GM23338 (cell line): ENCODE data around the gene ASRGL1. TPM values are rescaled to one million over a fixed set of nuclear protein-coding genes. Genes with fewer than 3 reads are reported as not detected.

Source experiments
- ATAC-seq: fragments of 200-7000 bp; cut with Tn5 transposase; 3 replicates; pipeline ENCODE4 v1.9.1; 2020
- DNase-seq: peaks from one replicate; pipeline ENCODE4 v3.0.0-alpha.2; 2015; ENCODE audit warnings: low spot score
- H2AFZ ChIP-seq: fragments of 200-600 bp; sonication (generic); 2 replicates; pipeline ENCODE4 v1.8.0; 2016; ENCODE audit warnings: antibody characterized with exemption, mild to moderate bottlenecking, moderate library complexity
- H3F3A ChIP-seq: fragments of 200-600 bp; sonication (generic); replicated peaks from 2 replicates; pipeline ENCODE4 v1.8.0; 2017; ENCODE audit warnings: antibody characterized with exemption, mixed run types, low read depth
- H3K27ac ChIP-seq: fragments of 200-600 bp; sonication (generic); 2 replicates; pipeline ENCODE4 v1.6.1; 2016; ENCODE audit warnings: low read depth
- H3K27me3 ChIP-seq: fragments of 200-600 bp; sonication (generic); 2 replicates; pipeline ENCODE4 v1.8.0; 2016; ENCODE audit warnings: mild to moderate bottlenecking, mixed run types, moderate library complexity; ENCODE audit not compliant: insufficient read depth
- H3K36me3 ChIP-seq: fragments of 200-600 bp; sonication (generic); 2 replicates; pipeline ENCODE4 v1.8.0; 2016; ENCODE audit warnings: mild to moderate bottlenecking; ENCODE audit not compliant: insufficient read depth
- H3K4me1 ChIP-seq: fragments of 200-600 bp; sonication (generic); 2 replicates; pipeline ENCODE4 v1.8.0; 2016; ENCODE audit warnings: mild to moderate bottlenecking, moderate library complexity; ENCODE audit not compliant: insufficient read depth
- H3K4me2 ChIP-seq: fragments of 200-600 bp; sonication (generic); 2 replicates; pipeline ENCODE4 v1.7.1; 2017; ENCODE audit warnings: mixed run types
- H3K4me3 ChIP-seq: fragments of 200-600 bp; sonication (generic); 2 replicates; pipeline ENCODE4 v1.6.1; 2016; ENCODE audit warnings: mixed run types
- H3K79me2 ChIP-seq: fragments of 200-600 bp; sonication (generic); replicated peaks from 2 replicates; pipeline ENCODE4 v1.8.0; 2017; ENCODE audit warnings: mild to moderate bottlenecking; ENCODE audit not compliant: insufficient read depth
- H3K9me2 ChIP-seq: fragments of 200-600 bp; sonication (generic); 2 replicates; pipeline ENCODE4 v1.8.0; 2017; ENCODE audit not compliant: insufficient read depth
- H4K20me1 ChIP-seq: fragments of 200-600 bp; sonication (generic); replicated peaks from 2 replicates; pipeline ENCODE4 v1.8.0; 2017; ENCODE audit warnings: mild to moderate bottlenecking; ENCODE audit not compliant: insufficient read depth
- H3K27ac Mint-ChIP-seq: 2 replicates; pipeline ENCODE4 v1.8.0; 2020; ENCODE audit warnings: inconsistent platforms, mild to moderate bottlenecking, moderate library complexity, mixed read lengths
- H3K27me3 Mint-ChIP-seq: 3 replicates; pipeline ENCODE4 v1.8.0; 2022; ENCODE audit warnings: low read depth, mild to moderate bottlenecking, moderate library complexity, mixed read lengths, inconsistent platforms; ENCODE audit not compliant: insufficient read depth, poor library complexity
- H3K36me3 Mint-ChIP-seq: 3 replicates; pipeline ENCODE4 v1.8.0; 2021; ENCODE audit warnings: low read depth, mild to moderate bottlenecking, inconsistent platforms, moderate library complexity, mixed read lengths
- H3K4me1 Mint-ChIP-seq: 3 replicates; pipeline ENCODE4 v1.8.0; 2020; ENCODE audit warnings: mild to moderate bottlenecking, inconsistent platforms, mixed read lengths
- H3K4me3 Mint-ChIP-seq: 3 replicates; pipeline ENCODE4 v1.8.0; 2021; ENCODE audit warnings: moderate library complexity, mild to moderate bottlenecking, inconsistent platforms, mixed read lengths
- H3K9me3 Mint-ChIP-seq: 3 replicates; pipeline ENCODE4 v1.8.0; 2020; ENCODE audit warnings: moderate library complexity, mild to moderate bottlenecking, inconsistent platforms, mixed read lengths
- CREB1 ChIP-seq: fragments of 250-450 bp; sonication (Bioruptor Pico); IDR thresholded peaks from 2 replicates; pipeline ENCODE4 v1.5.0; 2020; ENCODE audit warnings: low read depth, mild to moderate bottlenecking, moderate library complexity
- EZH2 ChIP-seq: fragments of 200-600 bp; sonication (generic); IDR thresholded peaks from one replicate; pipeline ENCODE4 v1.8.0; 2017; ENCODE audit warnings: antibody characterized with exemption, mild to moderate bottlenecking, low read depth; ENCODE audit not compliant: unreplicated experiment
- EZH2phosphoT487 ChIP-seq: fragments of 200-600 bp; sonication (generic); IDR thresholded peaks from one replicate; pipeline ENCODE4 v1.8.1; 2018; ENCODE audit warnings: antibody characterized with exemption; ENCODE audit not compliant: unreplicated experiment
- JUNB ChIP-seq: IDR thresholded peaks from one replicate; pipeline ENCODE4 v1.6.1; 2016; ENCODE audit warnings: antibody characterized with exemption; ENCODE audit not compliant: unreplicated experiment
- NANOG ChIP-seq: IDR thresholded peaks from 2 replicates; pipeline ENCODE4 v1.6.1; 2016; ENCODE audit warnings: antibody characterized with exemption, borderline replicate concordance
- POLR2AphosphoS5 ChIP-seq: IDR thresholded peaks from 2 replicates; pipeline ENCODE4 v1.6.1; 2016; ENCODE audit warnings: antibody characterized with exemption, low read depth
- STAT1 ChIP-seq: IDR thresholded peaks from one replicate; pipeline ENCODE4 v1.6.1; 2016; ENCODE audit warnings: antibody characterized with exemption; ENCODE audit not compliant: unreplicated experiment
- ZNF114 ChIP-seq: fragments of 250-450 bp; sonication (Bioruptor Pico); IDR thresholded peaks from 2 replicates; pipeline ENCODE4 v1.5.0; 2020; ENCODE audit warnings: mild to moderate bottlenecking, moderate library complexity
- ZNF331 ChIP-seq: fragments of 250-450 bp; sonication (Bioruptor Pico); IDR thresholded peaks from 2 replicates; pipeline ENCODE4 v1.5.0; 2020; ENCODE audit warnings: low read depth, mild to moderate bottlenecking, moderate library complexity
- polyA plus RNA-seq: library from polyadenylated mRNA; unstranded; fragments of >200 nt; fragmentation: Nextera tagmentation; extraction: Ambion mirVana; gene quantifications from 2 replicates; pipeline ENCODE4 v1.2.1, GENCODE V29; 2016
- total RNA-seq: library from RNA; depleted of rRNA; stranded (reverse); fragments of >200 nt; shearing (Covaris generic); gene quantifications from 2 replicates; pipeline ENCODE4 v1.2.3, GENCODE V29; 2014
- TF ChIP-seq, protein P1 (sequence below), 2 experiments: fragments of 200-600 bp in 1 of 2; sonication (generic) in 1 of 2; conservative IDR thresholded peaks; 2 replicates each; pipeline versions ENCODE4 v1.5.1 to v1.6.1; 2016 to 2017; ENCODE audit warnings: antibody characterized with exemption in 2 of 2, low read depth in 2 of 2, mild to moderate bottlenecking in 2 of 2, moderate library complexity in 1 of 2
- TF ChIP-seq, protein P2 (sequence below): IDR thresholded peaks from one replicate; pipeline ENCODE4 v1.6.1; 2018; ENCODE audit warnings: antibody characterized with exemption; ENCODE audit not compliant: unreplicated experiment
- TF ChIP-seq, protein P3 (sequence below): IDR thresholded peaks from 2 replicates; pipeline ENCODE4 v1.6.1; 2016; ENCODE audit warnings: antibody characterized with exemption
- TF ChIP-seq, protein P4 (sequence below): fragments of 250-450 bp; sonication (Bioruptor Pico); IDR thresholded peaks from 2 replicates; pipeline ENCODE4 v1.5.0; 2020; ENCODE audit warnings: mild to moderate bottlenecking, moderate library complexity

The ASRGL1 gene
- total and polyA plus RNA-seq, 2 experiments from 2014 or later: 32.9 to 50.3 TPM

DNA sequence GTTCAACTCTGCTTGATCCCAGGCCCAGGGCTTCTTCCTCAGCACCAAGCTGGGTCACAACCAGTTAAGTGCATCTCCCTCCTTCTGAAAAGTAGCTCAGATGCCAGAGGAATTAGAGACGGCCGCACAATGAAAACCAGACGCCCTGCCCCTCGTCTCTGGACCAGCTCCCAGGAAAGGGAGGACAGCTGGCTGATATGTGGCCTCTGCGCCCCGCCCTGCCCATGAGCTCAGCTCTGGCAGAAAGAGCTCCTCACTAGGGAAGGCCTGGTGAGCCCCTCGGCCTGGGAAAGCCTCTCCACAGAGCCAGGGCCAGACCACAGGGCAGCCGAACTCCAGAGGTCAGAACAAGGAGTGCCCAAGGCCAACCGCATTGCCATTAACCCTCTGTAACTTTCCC, 63.5 kb downstream of the ASRGL1 start:
- no peaks in the 10 kb centered on the region for H4K20me1 ChIP-seq
- H3K4me1 ChIP-seq: peaks cover 4% of the 10 kb centered on the region; the same call in 1 of the 2 replicates
- TF ChIP-seq, protein P1, sequence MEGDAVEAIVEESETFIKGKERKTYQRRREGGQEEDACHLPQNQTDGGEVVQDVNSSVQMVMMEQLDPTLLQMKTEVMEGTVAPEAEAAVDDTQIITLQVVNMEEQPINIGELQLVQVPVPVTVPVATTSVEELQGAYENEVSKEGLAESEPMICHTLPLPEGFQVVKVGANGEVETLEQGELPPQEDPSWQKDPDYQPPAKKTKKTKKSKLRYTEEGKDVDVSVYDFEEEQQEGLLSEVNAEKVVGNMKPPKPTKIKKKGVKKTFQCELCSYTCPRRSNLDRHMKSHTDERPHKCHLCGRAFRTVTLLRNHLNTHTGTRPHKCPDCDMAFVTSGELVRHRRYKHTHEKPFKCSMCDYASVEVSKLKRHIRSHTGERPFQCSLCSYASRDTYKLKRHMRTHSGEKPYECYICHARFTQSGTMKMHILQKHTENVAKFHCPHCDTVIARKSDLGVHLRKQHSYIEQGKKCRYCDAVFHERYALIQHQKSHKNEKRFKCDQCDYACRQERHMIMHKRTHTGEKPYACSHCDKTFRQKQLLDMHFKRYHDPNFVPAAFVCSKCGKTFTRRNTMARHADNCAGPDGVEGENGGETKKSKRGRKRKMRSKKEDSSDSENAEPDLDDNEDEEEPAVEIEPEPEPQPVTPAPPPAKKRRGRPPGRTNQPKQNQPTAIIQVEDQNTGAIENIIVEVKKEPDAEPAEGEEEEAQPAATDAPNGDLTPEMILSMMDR (conservative IDR thresholded peaks at IDR 0.05; ENCODE audit: low read depth in 2 of 2): no peak
- TF ChIP-seq, protein P2, sequence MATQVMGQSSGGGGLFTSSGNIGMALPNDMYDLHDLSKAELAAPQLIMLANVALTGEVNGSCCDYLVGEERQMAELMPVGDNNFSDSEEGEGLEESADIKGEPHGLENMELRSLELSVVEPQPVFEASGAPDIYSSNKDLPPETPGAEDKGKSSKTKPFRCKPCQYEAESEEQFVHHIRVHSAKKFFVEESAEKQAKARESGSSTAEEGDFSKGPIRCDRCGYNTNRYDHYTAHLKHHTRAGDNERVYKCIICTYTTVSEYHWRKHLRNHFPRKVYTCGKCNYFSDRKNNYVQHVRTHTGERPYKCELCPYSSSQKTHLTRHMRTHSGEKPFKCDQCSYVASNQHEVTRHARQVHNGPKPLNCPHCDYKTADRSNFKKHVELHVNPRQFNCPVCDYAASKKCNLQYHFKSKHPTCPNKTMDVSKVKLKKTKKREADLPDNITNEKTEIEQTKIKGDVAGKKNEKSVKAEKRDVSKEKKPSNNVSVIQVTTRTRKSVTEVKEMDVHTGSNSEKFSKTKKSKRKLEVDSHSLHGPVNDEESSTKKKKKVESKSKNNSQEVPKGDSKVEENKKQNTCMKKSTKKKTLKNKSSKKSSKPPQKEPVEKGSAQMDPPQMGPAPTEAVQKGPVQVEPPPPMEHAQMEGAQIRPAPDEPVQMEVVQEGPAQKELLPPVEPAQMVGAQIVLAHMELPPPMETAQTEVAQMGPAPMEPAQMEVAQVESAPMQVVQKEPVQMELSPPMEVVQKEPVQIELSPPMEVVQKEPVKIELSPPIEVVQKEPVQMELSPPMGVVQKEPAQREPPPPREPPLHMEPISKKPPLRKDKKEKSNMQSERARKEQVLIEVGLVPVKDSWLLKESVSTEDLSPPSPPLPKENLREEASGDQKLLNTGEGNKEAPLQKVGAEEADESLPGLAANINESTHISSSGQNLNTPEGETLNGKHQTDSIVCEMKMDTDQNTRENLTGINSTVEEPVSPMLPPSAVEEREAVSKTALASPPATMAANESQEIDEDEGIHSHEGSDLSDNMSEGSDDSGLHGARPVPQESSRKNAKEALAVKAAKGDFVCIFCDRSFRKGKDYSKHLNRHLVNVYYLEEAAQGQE: no peak
- TF ChIP-seq, protein P3, sequence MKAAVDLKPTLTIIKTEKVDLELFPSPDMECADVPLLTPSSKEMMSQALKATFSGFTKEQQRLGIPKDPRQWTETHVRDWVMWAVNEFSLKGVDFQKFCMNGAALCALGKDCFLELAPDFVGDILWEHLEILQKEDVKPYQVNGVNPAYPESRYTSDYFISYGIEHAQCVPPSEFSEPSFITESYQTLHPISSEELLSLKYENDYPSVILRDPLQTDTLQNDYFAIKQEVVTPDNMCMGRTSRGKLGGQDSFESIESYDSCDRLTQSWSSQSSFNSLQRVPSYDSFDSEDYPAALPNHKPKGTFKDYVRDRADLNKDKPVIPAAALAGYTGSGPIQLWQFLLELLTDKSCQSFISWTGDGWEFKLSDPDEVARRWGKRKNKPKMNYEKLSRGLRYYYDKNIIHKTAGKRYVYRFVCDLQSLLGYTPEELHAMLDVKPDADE: no peak
- TF ChIP-seq ZNF331 (CRISPR knock-in tag): no peak
- no peak for TF ChIP-seq POLR2AphosphoS5
- TF ChIP-seq ZNF114: no peak
- TF ChIP-seq EZH2: no peak
- no peak for TF ChIP-seq CREB1
- TF ChIP-seq, protein P4, sequence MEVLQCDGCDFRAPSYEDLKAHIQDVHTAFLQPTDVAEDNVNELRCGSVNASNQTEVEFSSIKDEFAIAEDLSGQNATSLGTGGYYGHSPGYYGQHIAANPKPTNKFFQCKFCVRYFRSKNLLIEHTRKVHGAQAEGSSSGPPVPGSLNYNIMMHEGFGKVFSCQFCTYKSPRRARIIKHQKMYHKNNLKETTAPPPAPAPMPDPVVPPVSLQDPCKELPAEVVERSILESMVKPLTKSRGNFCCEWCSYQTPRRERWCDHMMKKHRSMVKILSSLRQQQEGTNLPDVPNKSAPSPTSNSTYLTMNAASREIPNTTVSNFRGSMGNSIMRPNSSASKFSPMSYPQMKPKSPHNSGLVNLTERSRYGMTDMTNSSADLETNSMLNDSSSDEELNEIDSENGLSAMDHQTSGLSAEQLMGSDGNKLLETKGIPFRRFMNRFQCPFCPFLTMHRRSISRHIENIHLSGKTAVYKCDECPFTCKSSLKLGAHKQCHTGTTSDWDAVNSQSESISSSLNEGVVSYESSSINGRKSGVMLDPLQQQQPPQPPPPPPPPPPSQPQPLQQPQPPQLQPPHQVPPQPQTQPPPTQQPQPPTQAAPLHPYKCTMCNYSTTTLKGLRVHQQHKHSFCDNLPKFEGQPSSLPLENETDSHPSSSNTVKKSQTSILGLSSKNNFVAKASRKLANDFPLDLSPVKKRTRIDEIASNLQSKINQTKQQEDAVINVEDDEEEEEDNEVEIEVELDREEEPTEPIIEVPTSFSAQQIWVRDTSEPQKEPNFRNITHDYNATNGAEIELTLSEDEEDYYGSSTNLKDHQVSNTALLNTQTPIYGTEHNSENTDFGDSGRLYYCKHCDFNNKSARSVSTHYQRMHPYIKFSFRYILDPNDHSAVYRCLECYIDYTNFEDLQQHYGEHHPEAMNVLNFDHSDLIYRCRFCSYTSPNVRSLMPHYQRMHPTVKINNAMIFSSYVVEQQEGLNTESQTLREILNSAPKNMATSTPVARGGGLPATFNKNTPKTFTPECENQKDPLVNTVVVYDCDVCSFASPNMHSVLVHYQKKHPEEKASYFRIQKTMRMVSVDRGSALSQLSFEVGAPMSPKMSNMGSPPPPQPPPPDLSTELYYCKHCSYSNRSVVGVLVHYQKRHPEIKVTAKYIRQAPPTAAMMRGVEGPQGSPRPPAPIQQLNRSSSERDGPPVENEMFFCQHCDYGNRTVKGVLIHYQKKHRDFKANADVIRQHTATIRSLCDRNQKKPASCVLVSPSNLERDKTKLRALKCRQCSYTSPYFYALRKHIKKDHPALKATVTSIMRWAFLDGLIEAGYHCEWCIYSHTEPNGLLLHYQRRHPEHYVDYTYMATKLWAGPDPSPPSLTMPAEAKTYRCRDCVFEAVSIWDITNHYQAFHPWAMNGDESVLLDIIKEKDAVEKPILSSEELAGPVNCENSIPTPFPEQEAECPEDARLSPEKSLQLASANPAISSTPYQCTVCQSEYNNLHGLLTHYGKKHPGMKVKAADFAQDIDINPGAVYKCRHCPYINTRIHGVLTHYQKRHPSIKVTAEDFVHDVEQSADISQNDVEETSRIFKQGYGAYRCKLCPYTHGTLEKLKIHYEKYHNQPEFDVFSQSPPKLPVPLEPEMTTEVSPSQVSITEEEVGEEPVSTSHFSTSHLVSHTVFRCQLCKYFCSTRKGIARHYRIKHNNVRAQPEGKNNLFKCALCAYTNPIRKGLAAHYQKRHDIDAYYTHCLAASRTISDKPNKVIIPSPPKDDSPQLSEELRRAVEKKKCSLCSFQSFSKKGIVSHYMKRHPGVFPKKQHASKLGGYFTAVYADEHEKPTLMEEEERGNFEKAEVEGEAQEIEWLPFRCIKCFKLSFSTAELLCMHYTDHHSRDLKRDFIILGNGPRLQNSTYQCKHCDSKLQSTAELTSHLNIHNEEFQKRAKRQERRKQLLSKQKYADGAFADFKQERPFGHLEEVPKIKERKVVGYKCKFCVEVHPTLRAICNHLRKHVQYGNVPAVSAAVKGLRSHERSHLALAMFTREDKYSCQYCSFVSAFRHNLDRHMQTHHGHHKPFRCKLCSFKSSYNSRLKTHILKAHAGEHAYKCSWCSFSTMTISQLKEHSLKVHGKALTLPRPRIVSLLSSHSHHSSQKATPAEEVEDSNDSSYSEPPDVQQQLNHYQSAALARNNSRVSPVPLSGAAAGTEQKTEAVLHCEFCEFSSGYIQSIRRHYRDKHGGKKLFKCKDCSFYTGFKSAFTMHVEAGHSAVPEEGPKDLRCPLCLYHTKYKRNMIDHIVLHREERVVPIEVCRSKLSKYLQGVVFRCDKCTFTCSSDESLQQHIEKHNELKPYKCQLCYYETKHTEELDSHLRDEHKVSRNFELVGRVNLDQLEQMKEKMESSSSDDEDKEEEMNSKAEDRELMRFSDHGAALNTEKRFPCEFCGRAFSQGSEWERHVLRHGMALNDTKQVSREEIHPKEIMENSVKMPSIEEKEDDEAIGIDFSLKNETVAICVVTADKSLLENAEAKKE: no peak
- no peak for TF ChIP-seq STAT1
- TF ChIP-seq EZH2phosphoT487: no peak
- TF ChIP-seq NANOG: no peak
- no peak for TF ChIP-seq JUNB
- Mint-ChIP-seq H3K4me3 (no peak overlapping the region), H3K27me3 (peaks cover 14% of the 10 kb centered on the region), H3K9me3 (no peaks in the 10 kb centered on the region; the same call in 2 of the 3 replicates), H3K4me1 (peaks cover 31% of the 10 kb centered on the region), H3K27ac (no peak overlapping the region), H3K36me3 (no peaks in the 10 kb centered on the region)
- DNase-seq: no peak
- no peaks in the 10 kb centered on the region for H3K36me3 ChIP-seq
- H3K4me3 ChIP-seq: no peak overlapping the region
- H3K9me2 ChIP-seq: no peaks in the 10 kb centered on the region
- H3K27ac ChIP-seq: no peak overlapping the region
- no peak for ATAC-seq
- no peaks in the 10 kb centered on the region for H3K79me2 ChIP-seq
- no peaks in the 10 kb centered on the region for H3F3A ChIP-seq
- no peak overlapping the region for H3K4me2 ChIP-seq
- no peak overlapping the region for H2AFZ ChIP-seq
- H3K27me3 ChIP-seq: no peaks in the 10 kb centered on the region
